ENCODE results near the gene LY86. TPM values are rescaled to one million over a fixed set of nuclear protein-coding genes. Genes with fewer than 3 reads are reported as not detected.

The LY86 gene
- total and polyA plus RNA-seq, 9 of the 15 experiments (the other 6 are each of a cell fraction or from before 2014, with no cell fraction given) = 0.08 to 0.20 TPM; not detected in 7

- intact Hi-C loops (cut with micrococcal nuclease) (loop anchor here (10.0 kb wide), 1 partner anchor 909 kb away; the partner anchor contains the start of gene SNRNP48), in situ Hi-C loops (cut with MboI) (loop anchor here (25.0 kb wide), 1 partner anchor 552 kb away; no protein-coding TSS in a partner anchor)
- Histone ChIP-seq H3K27ac (ENCODE audit: extremely low read depth, low read depth, low read length) (peak overlapping the region; percentile 81; the same call in 2 of the 3 replicates), H3K36me3 (ENCODE audit: control insufficient read depth, insufficient read depth, low read length) (no peaks in the 10 kb centered on the region), H3K4me1 (replicated peaks in 1 of 2; ENCODE audit: control insufficient read depth in 2 of 2, insufficient read depth in 2 of 2, low read length in 2 of 2) (peaks cover 28 to 68% of the 10 kb centered on the region in 2 experiments), H4K20me1 (replicated peaks; ENCODE audit: control insufficient read depth, insufficient read depth, low read length) (no peaks in the 10 kb centered on the region), H3K27me3 (ENCODE audit: control insufficient read depth in 2 of 2, insufficient read depth in 2 of 2, low read length in 2 of 2) (no peaks in the 10 kb centered on the region), H3K4me2 (ENCODE audit: insufficient read depth, low read length) (peak overlapping the region; percentile 94), H3K9me3 (replicated peaks; ENCODE audit: control insufficient read depth, insufficient read depth, low read depth, low read length) (no peaks in the 10 kb centered on the region), H3K79me2 (ENCODE audit: control insufficient read depth, insufficient read depth, low read length) (peaks cover 11% of the 10 kb centered on the region; the same call in 2 of the 3 replicates), H2AFZ (ENCODE audit: low read depth, low read length) (no peak overlapping the region), H3K9ac (ENCODE audit: insufficient read depth in 1 of 2, low read depth in 2 of 2, low read length in 2 of 2) (no peak overlapping the region; a peak in 2 of 4 replicates), H3K9me1 (ENCODE audit: control insufficient read depth, insufficient read depth, low read length) (no peaks in the 10 kb centered on the region), H3K4me3 (no peak overlapping the region)
- BruUV-seq (replicated peaks) = no TSS peak
- DNase-seq (ENCODE audit: extremely low read depth in 1 of 4, low spot score in 3 of 4) (no peak), ATAC-seq (no peak), FAIRE-seq (no peak)
- ChIA-PET CTCF (ENCODE audit: low intra/inter-chr PET ratio) (interaction anchor here (0.7 kb wide), 1 partner anchor 611 kb away, joined by 3 read pairs; no protein-coding TSS in a partner anchor), POLR2A (interaction anchor here (0.7 to 1.8 kb wide), 3 partner anchors 11 to 56 kb away, joined by 3 to 4 read pairs (median 4); no protein-coding TSS in a partner anchor)
- 65% methylated on average over 12 of the region's 12 CpGs for WGBS (ENCODE audit: insufficient coverage, low coverage, missing lambda C conversion rate)
- TF ChIP-seq YY1 (IDR thresholded peaks at IDR 0.05; ENCODE audit: borderline replicate concordance in 1 of 3, control insufficient read depth in 1 of 3, extremely low read depth in 1 of 3, insufficient read depth in 3 of 3, insufficient read length in 1 of 3, insufficient replicate concordance in 2 of 3, low read depth in 1 of 3, low read length in 2 of 3) = no peak
- TF ChIP-seq EHMT2 (IDR thresholded peaks at IDR 0.05) = 0 out of 2 replicates have a peak, but pooled peaks have one; percentile 44
- TF ChIP-seq, protein P1, sequence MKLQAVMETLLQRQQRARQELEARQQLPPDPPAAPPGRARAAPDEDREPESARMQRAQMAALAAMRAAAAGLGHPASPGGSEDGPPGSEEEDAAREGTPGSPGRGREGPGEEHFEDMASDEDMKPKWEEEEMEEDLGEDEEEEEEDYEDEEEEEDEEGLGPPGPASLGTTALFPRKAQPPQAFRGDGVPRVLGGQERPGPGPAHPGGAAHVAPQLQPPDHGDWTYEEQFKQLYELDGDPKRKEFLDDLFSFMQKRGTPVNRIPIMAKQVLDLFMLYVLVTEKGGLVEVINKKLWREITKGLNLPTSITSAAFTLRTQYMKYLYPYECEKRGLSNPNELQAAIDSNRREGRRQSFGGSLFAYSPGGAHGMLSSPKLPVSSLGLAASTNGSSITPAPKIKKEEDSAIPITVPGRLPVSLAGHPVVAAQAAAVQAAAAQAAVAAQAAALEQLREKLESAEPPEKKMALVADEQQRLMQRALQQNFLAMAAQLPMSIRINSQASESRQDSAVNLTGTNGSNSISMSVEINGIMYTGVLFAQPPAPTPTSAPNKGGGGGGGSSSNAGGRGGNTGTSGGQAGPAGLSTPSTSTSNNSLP (IDR thresholded peaks at IDR 0.05; ENCODE audit: borderline replicate concordance, low read depth, low read length) = no peak
- TF ChIP-seq LEF1 (IDR thresholded peaks at IDR 0.05) = peak; percentile 39; the same call in 1 of the 2 replicates
- TF ChIP-seq ZNF24 (IDR thresholded peaks at IDR 0.05) = peak; percentile 58; the same call in 1 of the 2 replicates
- TF ChIP-seq ZNF583 (CRISPR knock-in tag; IDR thresholded peaks at IDR 0.05) = no peak
- TF ChIP-seq, protein P2, sequence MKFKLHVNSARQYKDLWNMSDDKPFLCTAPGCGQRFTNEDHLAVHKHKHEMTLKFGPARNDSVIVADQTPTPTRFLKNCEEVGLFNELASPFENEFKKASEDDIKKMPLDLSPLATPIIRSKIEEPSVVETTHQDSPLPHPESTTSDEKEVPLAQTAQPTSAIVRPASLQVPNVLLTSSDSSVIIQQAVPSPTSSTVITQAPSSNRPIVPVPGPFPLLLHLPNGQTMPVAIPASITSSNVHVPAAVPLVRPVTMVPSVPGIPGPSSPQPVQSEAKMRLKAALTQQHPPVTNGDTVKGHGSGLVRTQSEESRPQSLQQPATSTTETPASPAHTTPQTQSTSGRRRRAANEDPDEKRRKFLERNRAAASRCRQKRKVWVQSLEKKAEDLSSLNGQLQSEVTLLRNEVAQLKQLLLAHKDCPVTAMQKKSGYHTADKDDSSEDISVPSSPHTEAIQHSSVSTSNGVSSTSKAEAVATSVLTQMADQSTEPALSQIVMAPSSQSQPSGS (CRISPR knock-in tag; IDR thresholded peaks at IDR 0.05) = no peak
- no peak for TF ChIP-seq ZNF3 (CRISPR knock-in tag; IDR thresholded peaks at IDR 0.05)
- TF ChIP-seq XRCC5 (IDR thresholded peaks at IDR 0.05; ENCODE audit: low read depth, low read length) = no peak
- no peak for TF ChIP-seq MYNN (IDR thresholded peaks at IDR 0.05)
- no peak for TF ChIP-seq MYNN (CRISPR knock-in tag; IDR thresholded peaks at IDR 0.05)
- TF ChIP-seq POLR2AphosphoS2 (IDR thresholded peaks at IDR 0.05; ENCODE audit: low read length) = no peak
- no peak for TF ChIP-seq ELK1 (CRISPR knock-in tag; IDR thresholded peaks at IDR 0.05)
- TF ChIP-seq, protein P3, sequence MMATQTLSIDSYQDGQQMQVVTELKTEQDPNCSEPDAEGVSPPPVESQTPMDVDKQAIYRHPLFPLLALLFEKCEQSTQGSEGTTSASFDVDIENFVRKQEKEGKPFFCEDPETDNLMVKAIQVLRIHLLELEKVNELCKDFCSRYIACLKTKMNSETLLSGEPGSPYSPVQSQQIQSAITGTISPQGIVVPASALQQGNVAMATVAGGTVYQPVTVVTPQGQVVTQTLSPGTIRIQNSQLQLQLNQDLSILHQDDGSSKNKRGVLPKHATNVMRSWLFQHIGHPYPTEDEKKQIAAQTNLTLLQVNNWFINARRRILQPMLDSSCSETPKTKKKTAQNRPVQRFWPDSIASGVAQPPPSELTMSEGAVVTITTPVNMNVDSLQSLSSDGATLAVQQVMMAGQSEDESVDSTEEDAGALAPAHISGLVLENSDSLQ (IDR thresholded peaks at IDR 0.05) = peak; percentile 97
- TF ChIP-seq THAP7 (CRISPR knock-in tag; IDR thresholded peaks at IDR 0.05) = no peak
These were observed 96.9 kb downstream of the LY86 start for GRCh38 chr6:6685249-6686040.
